GM18870 (cell line): Measurements from ENCODE around the gene PPTC7.

Experiments
- ATAC-seq: cut with Tn5 transposase; IDR thresholded peaks from one replicate; pipeline ENCODE4 v1.9.1; 2021; ENCODE audit warnings: moderate library complexity; ENCODE audit not compliant: unreplicated experiment

PPTC7 gene

DNA sequence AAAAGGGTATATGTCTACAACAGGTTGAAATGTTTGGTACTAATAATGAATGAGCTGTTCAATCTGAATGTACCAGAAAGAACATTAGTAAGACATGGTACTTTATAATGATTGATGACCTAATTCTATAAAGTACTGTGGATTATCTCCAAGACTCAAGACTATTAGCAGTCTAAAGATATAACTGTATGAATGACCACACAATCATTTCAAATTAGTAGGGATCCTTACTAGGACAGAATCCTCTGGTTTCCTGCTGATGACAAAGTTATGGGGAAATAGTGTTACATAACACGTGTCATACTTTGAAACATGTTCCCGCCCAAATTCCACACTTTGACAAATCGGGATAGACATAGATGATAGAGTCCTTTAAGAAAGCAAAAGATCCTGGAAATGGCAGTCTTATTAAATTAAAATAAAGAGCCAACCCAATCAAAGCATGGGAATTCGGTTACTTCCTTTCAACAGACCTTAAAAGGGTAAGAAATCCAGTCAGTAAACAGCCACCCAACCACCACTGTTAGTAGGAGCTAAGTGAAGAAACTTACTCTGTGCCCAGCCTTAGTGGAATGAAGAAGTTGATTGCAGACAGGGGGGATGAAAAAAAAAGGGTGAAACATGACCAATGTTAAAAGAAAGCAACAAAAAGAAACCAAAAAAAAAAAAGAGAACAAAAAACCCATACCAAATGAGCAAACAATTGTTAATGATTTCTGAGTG lies 84.0 kb downstream of the PPTC7 start:
- ATAC-seq, result no peak
